Vagina (tissue), 2 donors: ENCODE measurements around the gene ZP1.

ENCODE experiments used
- POLR2A ChIP-seq, 2 donors: fragments of 450-650 bp; IDR thresholded peaks; one replicate each; pipeline ENCODE4 v1.6.1; 2017; ENCODE audit warnings: antibody characterized with exemption in 2 of 2, mild to moderate bottlenecking in 2 of 2, moderate library complexity in 2 of 2
- POLR2AphosphoS5 ChIP-seq, 2 donors: sonication (generic); formaldehyde crosslinking; IDR thresholded peaks; one replicate each; pipeline ENCODE4 v1.9.0; 2017; ENCODE audit warnings: antibody characterized with exemption in 2 of 2, mild to moderate bottlenecking in 2 of 2, low read depth in 1 of 2; ENCODE audit not compliant: insufficient read depth in 1 of 2
- TF ChIP-seq, protein P1 (sequence below), 3 experiments: fragments of 450-650 bp in 2 of 3; fragments of 200-600 bp in 1 of 3; sonication (generic) in 1 of 3; IDR thresholded peaks; one replicate each; pipeline ENCODE4 v1.5.1; 2017 to 2019; ENCODE audit warnings: antibody characterized with exemption in 3 of 3, mild to moderate bottlenecking in 2 of 3, moderate library complexity in 2 of 3

GRCh38 chr11:60871378-60872061 is 4.2 kb downstream of the ZP1 start:
- TF ChIP-seq, protein P1, sequence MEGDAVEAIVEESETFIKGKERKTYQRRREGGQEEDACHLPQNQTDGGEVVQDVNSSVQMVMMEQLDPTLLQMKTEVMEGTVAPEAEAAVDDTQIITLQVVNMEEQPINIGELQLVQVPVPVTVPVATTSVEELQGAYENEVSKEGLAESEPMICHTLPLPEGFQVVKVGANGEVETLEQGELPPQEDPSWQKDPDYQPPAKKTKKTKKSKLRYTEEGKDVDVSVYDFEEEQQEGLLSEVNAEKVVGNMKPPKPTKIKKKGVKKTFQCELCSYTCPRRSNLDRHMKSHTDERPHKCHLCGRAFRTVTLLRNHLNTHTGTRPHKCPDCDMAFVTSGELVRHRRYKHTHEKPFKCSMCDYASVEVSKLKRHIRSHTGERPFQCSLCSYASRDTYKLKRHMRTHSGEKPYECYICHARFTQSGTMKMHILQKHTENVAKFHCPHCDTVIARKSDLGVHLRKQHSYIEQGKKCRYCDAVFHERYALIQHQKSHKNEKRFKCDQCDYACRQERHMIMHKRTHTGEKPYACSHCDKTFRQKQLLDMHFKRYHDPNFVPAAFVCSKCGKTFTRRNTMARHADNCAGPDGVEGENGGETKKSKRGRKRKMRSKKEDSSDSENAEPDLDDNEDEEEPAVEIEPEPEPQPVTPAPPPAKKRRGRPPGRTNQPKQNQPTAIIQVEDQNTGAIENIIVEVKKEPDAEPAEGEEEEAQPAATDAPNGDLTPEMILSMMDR (IDR thresholded peaks at IDR 0.05), result no peak
- TF ChIP-seq POLR2AphosphoS5 (IDR thresholded peaks at IDR 0.05; ENCODE audit: insufficient read depth in 1 of 2, low read depth in 1 of 2) (no peak), POLR2A (IDR thresholded peaks at IDR 0.05) (no peak)
